ENCODE data around the gene C10orf71. TPM values are rescaled to one million over a fixed set of nuclear protein-coding genes. Genes with fewer than 3 reads are reported as not detected.

C10orf71 gene
- total and polyA plus RNA-seq, 2 experiments from 2014 or later = not detected

DNA sequence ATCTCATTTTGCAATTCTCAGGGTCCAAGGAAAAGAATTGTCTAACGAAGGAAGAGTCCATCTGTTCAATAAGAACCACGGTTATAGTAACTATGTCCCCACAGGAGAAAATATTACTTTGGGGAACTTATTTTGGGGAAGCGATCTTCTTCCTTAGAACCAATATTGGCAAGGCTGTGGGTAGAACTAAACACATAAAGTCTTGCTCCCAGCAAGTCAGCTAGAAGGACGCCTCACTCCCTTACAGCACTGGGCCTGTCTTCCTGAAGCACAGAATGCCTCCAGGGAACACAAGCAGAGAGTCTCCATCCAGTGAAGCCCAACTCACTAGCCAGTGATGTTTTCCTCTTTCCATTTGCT is 30.2 kb downstream of the C10orf71 start:
- TF ChIP-seq EZH2phosphoT487 (IDR thresholded peaks at IDR 0.05; ENCODE audit: low read depth, severe bottlenecking, unreplicated experiment) (no peak), EZH2 (IDR thresholded peaks at IDR 0.05; ENCODE audit: borderline replicate concordance) (no peak), CTCF (IDR thresholded peaks at IDR 0.05; ENCODE audit: poor library complexity) (no peak)
- Histone ChIP-seq H3K4me2 (no peak overlapping the region), H4K20me1 (ENCODE audit: insufficient read depth, poor library complexity, severe bottlenecking) (no peaks in the 10 kb centered on the region), H3K9me3 (ENCODE audit: low read depth) (no peaks in the 10 kb centered on the region), H3K4me1 (ENCODE audit: insufficient read depth) (no peaks in the 10 kb centered on the region), H3K79me2 (no peaks in the 10 kb centered on the region), H3K4me3 (no peak overlapping the region), H3K36me3 (replicated peaks; ENCODE audit: insufficient read depth, low read depth) (no peaks in the 10 kb centered on the region), H2AFZ (no peak overlapping the region), H3K9me2 (replicated peaks; ENCODE audit: insufficient read depth) (no peaks in the 10 kb centered on the region), H3K27ac (no peak overlapping the region), H3K27me3 (no peaks in the 10 kb centered on the region)
- whole genome bisulfite sequencing (ENCODE audit: low lambda C conversion rate, missing lambda C conversion rate) = 90% methylated on average over 4 of the region's 4 CpGs
- no peak for DNase-seq (ENCODE audit: low spot score)

DNA sequence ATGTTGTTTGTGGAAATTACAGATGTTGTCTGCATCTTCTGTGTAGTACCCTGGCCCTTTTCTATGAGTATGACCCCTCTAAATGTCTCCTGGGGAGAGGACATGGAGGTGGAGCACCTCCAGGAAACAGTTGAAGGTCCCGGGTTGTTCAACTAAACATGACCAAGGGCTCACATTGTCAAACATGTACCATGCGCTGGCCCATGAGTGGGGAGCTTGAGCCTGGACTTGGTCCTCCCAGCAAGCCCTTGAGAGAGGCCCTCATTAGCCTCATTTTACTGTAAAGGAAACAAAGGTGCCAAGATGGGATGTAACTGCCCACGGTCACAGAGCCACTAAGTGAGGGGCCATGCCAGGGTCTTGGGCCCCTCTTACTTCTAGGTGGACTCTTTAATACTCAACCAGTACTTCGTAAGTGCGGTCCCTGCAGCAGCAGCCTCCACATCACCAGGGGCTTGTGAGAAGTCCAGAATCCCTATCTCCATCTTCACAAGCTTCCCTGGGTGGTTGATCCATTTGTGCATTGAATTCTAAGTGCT is 31.2 kb downstream of the C10orf71 start:
- TF ChIP-seq CTCF (IDR thresholded peaks at IDR 0.05; ENCODE audit: poor library complexity) (no peak), EZH2 (IDR thresholded peaks at IDR 0.05; ENCODE audit: borderline replicate concordance) (no peak), EZH2phosphoT487 (IDR thresholded peaks at IDR 0.05; ENCODE audit: low read depth, severe bottlenecking, unreplicated experiment) (no peak)
- Histone ChIP-seq H3K4me1 (ENCODE audit: insufficient read depth) (no peaks in the 10 kb centered on the region), H3K27me3 (no peaks in the 10 kb centered on the region), H3K4me2 (no peak overlapping the region), H3K79me2 (no peaks in the 10 kb centered on the region), H3K9me2 (replicated peaks; ENCODE audit: insufficient read depth) (no peaks in the 10 kb centered on the region), H3K36me3 (replicated peaks; ENCODE audit: insufficient read depth, low read depth) (no peaks in the 10 kb centered on the region), H4K20me1 (ENCODE audit: insufficient read depth, poor library complexity, severe bottlenecking) (no peaks in the 10 kb centered on the region), H3K4me3 (no peak overlapping the region), H3K9me3 (ENCODE audit: low read depth) (no peaks in the 10 kb centered on the region), H3K27ac (no peak overlapping the region), H2AFZ (no peak overlapping the region)
- DNase-seq (ENCODE audit: low spot score) = no peak
- 89% methylated on average over 5 of the region's 5 CpGs for WGBS (ENCODE audit: low lambda C conversion rate, missing lambda C conversion rate)

- 86% methylated on average over 3 of the region's 3 CpGs for WGBS (ENCODE audit: low lambda C conversion rate, missing lambda C conversion rate)
- H2AFZ ChIP-seq = no peak overlapping the region
- no peaks in the 10 kb centered on the region for H3K9me2 ChIP-seq (replicated peaks; ENCODE audit: insufficient read depth)
- H3K36me3 ChIP-seq (replicated peaks; ENCODE audit: insufficient read depth, low read depth) = no peaks in the 10 kb centered on the region
- no peaks in the 10 kb centered on the region for H3K9me3 ChIP-seq (ENCODE audit: low read depth)
- no peaks in the 10 kb centered on the region for H3K4me1 ChIP-seq (ENCODE audit: insufficient read depth)
- H3K27me3 ChIP-seq = no peaks in the 10 kb centered on the region
- H3K79me2 ChIP-seq = no peaks in the 10 kb centered on the region
- no peak for DNase-seq (ENCODE audit: low spot score)
- no peak overlapping the region for H3K4me3 ChIP-seq
- H3K27ac ChIP-seq = no peak overlapping the region
- no peaks in the 10 kb centered on the region for H4K20me1 ChIP-seq (ENCODE audit: insufficient read depth, poor library complexity, severe bottlenecking)
- TF ChIP-seq EZH2phosphoT487 (IDR thresholded peaks at IDR 0.05; ENCODE audit: low read depth, severe bottlenecking, unreplicated experiment) = no peak
- TF ChIP-seq CTCF (IDR thresholded peaks at IDR 0.05; ENCODE audit: poor library complexity) = no peak
- no peak for TF ChIP-seq EZH2 (IDR thresholded peaks at IDR 0.05; ENCODE audit: borderline replicate concordance)
- no peak overlapping the region for H3K4me2 ChIP-seq
Measured at GRCh38 chr10:49331431-49331830, 32.5 kb downstream of the C10orf71 start.

- H3K79me2 ChIP-seq = no peaks in the 10 kb centered on the region
- TF ChIP-seq EZH2 (IDR thresholded peaks at IDR 0.05; ENCODE audit: borderline replicate concordance) (no peak), CTCF (IDR thresholded peaks at IDR 0.05; ENCODE audit: poor library complexity) (no peak), EZH2phosphoT487 (IDR thresholded peaks at IDR 0.05; ENCODE audit: low read depth, severe bottlenecking, unreplicated experiment) (no peak)
- H3K36me3 ChIP-seq (replicated peaks; ENCODE audit: insufficient read depth, low read depth) = no peaks in the 10 kb centered on the region
- H3K9me2 ChIP-seq (replicated peaks; ENCODE audit: insufficient read depth) = no peaks in the 10 kb centered on the region
- DNase-seq (ENCODE audit: low spot score) = no peak
- no peaks in the 10 kb centered on the region for H3K27me3 ChIP-seq
- no peaks in the 10 kb centered on the region for H3K4me1 ChIP-seq (ENCODE audit: insufficient read depth)
- no peak overlapping the region for H2AFZ ChIP-seq
- 86% methylated on average over 4 of the region's 4 CpGs for WGBS (ENCODE audit: low lambda C conversion rate, missing lambda C conversion rate)
- H3K27ac ChIP-seq = no peak overlapping the region
- no peaks in the 10 kb centered on the region for H4K20me1 ChIP-seq (ENCODE audit: insufficient read depth, poor library complexity, severe bottlenecking)
- H3K4me2 ChIP-seq = no peak overlapping the region
- no peaks in the 10 kb centered on the region for H3K9me3 ChIP-seq (ENCODE audit: low read depth)
- H3K4me3 ChIP-seq = no peak overlapping the region
Measured at GRCh38 chr10:49332333-49332732, 33.4 kb downstream of the C10orf71 start.
